Myocyte (in vitro differentiated cells): ENCODE measurements around the gene KHNYN. TPM values are rescaled to one million over a fixed set of nuclear protein-coding genes. Genes with fewer than 3 reads are reported as not detected.
A peak's percentile ranks its signal among the peaks of the same experiment; 100 is the strongest.

Experiments
- DNase-seq: peaks from one replicate; pipeline ENCODE4 v3.0.0-alpha.2; 2012; ENCODE audit warnings: low read depth
- total RNA-seq: library from RNA; depleted of rRNA; stranded (reverse); fragments of >200 nt; gene quantifications from 2 replicates; pipeline ENCODE4 v1.2.3, GENCODE V29; 2014

KHNYN gene
- total RNA-seq, 1 donor from 2014 or later: 28.0 TPM

DNA sequence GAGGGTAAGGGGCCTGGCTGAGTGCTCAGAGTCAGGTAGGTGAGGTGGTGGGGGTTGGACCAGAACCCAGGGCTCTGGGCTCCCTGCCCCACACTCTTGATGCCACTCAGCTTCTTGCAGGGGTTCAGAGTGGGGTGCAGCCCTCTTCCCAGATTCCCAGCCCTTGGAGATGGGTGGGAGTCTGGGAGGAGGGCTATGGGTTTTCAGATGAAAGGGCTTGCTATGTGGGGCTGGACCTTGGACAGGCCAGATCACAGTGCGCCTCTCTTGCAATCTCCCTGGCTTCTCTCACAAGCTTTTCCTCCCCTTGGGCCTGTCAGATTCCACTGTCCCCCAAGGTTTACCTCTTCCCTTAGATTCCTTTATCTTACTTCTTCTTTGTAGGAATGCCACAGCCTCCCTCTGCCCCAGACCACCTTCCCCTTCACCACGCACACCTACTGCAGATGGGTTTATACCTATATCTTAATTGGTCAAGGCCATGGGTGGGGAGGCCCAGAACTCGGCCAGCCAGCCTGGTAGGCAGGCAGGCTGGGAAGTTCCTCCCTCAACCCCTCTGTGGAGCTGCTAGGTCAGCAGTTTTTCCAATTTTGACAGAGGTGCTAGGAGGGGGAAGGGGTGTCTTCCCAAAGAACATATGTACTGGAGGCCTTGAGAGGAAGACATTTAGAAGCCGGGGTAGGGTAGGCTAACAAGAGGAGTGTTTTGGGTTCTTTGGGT is 29.6 kb upstream of the KHNYN start:
- no peak for DNase-seq

DNA sequence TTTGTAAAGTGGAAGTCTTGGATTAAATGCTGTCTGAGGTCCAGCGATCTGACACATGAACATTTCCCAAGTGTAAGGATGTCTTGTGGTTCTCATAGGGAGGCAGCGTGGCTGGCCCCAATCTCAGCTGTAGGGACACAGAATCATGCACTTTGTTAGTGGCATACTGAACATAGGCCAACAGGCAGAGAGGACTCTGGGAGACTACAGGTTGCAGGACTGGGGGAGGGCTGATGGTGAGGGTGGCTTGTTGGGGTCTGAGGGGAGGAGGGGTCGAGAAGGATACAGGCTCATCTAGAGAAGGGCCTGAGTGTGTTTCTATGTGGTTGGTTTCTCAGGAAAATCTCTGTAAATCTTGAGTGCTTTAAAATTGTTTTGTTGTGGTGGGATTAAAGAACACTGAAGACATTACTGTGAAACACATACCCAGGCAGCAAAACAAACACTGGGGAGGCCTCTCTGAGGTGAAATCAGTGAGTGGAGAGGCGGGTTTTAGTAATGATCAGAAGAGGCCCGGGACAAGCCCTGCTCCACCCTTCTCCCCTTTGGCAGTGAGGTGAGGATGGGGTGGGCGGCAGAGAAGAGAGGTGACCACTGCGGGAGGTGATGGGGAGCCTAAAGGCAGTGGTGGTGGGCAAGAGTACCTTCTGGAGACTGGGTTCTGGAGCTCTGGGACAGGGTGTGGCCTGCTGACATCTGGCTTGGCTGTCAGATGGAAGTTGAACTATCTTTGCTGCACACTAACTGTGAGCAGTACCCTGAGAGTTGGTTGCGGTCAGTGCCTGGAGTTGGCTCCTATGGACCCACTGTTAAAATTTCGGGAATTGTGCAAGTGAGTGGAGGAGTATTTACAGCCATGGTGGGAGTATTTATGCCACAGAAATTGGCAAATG is 27.7 kb upstream of the KHNYN start:
- DNase-seq: no peak

DNA sequence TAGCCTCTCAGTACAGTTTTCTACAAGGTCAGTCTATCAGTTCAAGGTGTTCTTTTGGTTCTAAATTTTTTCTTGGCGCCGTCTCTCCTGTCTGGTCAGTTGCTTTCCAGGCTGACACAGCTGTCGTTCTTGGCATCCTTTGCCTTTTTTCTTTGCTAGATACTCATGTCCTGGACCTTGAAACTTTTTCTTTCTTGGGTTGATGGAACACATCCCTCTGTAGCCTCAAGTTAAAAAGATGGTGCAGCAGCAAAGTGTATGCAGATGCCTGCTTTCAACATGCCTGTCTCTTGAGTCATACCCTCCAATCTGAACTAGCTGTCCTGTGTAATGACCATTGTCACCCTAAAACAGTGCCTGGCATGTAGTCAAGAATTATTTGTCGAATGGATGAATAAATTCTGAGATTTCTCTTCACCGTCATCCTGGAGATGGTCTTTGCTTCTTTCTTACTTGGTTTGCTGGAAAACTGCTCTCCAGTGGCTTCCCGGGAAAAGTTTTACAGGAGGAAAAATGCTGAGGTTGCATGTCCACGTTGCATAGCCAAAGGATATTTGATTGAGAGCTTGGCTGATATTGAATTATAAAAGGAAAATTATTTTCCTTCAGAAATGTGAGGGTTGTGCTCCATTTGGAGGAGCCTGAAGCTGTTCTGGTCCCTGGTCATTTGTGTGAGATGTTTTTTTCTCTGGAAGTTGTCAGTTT is 26.3 kb upstream of the KHNYN start:
- DNase-seq: peak; percentile 24

DNA sequence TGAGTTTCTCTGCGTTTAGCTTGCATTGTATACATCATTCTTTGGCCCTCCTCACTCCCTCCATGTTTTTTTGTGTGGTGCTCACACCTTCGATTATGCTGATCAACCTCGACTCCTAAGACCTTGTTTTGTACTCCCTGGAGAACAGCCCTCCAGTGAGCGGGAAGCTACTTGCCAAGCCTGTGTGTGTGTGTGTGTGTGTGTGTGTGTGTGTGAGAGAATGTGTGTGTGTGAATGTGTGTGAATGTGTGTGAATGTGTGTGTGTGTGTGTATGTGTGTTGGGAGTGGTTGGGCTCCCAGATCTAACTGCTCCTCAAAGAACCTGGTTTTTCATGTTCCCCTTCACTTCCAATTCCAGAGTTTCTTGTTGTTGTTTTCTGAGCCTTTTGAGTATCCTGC is 24.9 kb upstream of the KHNYN start:
- no peak for DNase-seq

DNA sequence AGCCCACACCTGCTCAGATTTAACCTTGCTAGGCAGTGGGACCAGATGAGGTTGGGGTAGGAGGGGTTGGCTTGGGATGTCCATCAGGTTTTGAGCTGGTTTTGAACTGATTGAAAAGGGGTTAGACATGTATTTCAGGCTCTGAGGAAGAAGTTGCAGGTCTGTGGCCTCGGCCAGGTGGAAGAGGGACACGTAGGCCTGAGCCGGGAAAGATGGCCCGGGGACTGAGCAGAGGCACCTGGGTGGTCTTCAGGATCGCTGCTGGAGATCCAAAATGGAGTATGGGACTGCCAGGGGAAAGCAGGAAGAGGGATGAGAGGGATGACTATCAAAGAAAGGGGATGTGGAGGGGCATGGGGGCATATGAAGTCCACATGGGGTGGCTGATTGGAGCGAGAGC is 23.3 kb upstream of the KHNYN start:
- DNase-seq: no peak

DNA sequence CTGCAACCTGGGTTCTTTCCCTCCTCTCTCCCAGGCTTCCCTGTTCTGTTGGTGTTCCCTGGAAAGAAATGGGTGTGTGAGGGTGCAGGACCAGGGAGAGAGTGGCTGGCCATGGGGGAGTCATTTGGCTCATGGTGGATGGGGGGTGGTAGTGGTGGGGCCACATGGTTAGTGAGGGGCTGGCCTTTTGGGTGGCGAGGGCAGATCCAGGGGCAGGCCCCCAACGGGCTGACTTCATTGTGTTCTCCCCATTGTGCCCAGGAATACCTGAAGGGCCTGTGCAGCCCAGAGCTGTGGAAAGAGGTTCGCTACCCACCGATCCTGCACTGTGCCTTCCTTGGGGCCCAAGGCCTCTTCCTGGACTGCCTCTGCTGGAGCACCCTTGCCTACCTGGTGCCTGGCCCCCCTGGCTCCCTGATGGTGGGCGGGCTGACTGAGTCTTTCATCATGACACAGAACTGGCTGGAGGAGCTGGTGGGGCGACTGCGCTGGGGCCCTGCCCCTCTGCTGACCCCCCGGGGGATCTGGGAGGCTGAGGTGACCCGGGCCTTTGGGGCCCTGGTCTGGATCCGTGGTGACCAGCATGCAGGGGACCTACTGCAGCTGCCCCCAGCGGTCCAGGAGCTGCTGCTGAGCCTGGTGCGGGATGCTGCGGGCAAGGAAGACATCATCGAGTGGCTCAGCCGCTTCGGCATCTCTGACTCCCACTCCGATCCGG is 22.0 kb upstream of the KHNYN start:
- DNase-seq: no peak

DNA sequence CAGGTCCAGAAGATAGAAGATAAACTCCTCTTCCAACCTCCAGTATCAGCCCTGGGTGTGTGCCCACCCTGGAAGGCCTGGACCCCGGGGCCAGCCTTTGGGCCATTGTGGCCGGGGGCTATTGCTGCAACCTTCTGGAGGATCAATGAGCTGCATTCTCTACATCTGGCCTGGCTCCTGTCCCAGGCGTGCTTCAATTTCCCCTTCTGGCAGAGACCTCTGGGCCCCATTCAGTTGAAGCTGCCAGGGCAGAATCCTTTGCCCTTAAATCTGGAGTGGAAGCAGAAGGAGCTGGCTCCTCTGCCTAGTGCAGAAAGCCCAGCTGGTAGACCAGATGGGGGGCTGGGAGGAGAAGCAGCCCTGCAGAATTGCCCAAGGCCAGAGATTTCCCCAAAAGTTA is 21.0 kb upstream of the KHNYN start:
- no peak for DNase-seq

DNA sequence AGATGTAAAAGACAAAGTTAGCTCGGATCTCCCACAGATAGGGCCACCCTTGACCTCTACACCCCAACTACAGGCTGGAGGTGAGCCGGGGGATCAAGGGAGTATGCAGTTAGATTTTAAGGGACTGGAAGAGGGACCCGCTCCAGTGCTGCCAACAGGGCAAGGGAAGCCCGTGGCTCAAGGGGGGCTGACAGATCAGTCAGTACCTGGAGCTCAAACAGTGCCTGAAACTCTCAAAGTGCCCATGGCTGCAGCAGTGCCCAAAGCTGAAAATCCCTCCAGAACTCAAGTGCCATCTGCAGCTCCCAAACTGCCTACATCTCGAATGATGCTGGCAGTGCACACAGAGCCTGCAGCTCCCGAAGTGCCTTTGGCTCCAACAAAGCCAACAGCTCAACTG is 20.6 kb upstream of the KHNYN start:
- DNase-seq: no peak

DNA sequence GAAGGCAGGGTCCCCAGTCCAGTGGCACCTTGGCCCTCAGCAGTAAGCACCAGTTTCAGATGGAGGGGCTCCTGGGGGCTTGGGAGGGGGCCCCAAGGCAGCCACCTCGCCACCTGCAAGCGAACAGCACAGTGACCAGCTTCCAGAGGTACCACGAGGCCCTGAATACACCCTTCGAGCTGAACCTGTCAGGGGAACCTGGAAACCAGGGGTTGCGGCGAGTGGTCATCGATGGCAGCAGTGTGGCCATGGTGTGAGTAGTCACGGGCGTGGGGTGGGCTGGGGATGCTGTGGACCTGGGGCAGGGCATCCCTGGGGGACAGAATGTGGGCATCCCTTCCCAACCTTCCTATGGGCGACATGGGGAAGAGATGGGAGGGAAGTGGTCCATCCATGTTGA is 19.8 kb upstream of the KHNYN start:
- DNase-seq: no peak

DNA sequence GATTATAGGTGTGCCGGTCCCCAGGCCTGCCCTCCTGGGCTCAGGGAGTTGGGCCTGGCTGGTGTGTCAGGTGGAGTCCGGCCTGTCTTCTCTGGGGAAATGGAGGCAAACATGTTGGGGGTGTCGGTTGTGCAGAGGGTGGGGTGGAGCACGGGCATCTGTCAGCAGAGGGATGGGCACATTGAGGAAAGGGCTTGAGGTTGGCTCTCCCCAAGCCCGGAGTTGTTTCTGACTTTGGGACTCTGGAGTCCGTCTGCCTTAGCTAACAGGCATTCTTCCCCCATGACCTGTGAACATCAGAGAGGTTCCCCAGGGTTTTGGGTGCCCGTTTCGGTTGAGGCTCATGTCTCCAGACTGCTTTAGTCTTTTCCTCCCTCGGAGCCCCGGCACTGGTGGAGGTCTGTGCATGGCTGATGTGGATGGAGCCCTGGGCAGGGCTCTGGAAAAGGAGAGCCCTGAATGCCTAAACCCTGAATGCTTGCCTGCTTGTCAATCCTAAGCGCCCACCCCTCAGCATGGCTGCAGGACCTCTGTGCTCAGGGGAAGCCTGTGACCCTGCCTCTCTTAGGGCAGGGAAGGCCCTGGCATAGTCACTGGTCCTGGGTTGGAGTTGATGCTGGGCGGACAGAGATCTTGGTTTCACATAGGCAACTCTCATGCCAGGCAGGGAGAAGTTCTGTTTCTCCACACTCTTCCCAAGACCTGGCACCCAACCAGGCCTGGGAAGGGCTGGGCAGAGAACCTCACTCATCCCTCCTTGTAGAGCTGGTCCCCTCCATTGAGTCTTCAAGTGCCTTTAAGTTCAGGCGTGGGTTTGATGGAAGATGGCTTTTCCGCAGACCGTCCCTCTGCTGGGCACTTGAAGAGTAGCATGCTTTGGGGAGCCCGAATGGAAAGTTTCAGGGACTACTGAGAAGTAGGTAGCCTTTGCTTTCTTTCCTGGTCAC is 18.0 kb upstream of the KHNYN start:
- DNase-seq: peak; percentile 59

DNA sequence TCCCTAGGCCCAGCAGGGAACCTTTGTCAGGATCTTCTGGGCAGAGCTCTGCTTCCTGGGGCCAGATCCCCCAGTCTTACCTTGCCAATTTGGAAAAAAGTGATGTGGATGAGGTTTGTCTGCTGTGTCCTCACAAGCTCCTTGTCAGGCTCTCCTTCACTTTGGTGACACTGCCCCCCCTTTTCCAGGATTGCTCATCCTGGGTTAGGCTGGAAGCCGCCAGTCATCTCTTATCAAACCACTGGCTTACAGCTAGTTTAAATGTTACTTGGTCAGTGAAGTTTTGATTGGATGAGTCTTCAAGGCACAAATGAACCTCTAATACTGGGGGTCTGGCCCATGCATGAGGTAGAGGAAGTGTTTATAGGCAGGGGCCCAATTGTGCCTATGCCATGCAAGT is 15.7 kb upstream of the KHNYN start:
- DNase-seq: no peak

DNA sequence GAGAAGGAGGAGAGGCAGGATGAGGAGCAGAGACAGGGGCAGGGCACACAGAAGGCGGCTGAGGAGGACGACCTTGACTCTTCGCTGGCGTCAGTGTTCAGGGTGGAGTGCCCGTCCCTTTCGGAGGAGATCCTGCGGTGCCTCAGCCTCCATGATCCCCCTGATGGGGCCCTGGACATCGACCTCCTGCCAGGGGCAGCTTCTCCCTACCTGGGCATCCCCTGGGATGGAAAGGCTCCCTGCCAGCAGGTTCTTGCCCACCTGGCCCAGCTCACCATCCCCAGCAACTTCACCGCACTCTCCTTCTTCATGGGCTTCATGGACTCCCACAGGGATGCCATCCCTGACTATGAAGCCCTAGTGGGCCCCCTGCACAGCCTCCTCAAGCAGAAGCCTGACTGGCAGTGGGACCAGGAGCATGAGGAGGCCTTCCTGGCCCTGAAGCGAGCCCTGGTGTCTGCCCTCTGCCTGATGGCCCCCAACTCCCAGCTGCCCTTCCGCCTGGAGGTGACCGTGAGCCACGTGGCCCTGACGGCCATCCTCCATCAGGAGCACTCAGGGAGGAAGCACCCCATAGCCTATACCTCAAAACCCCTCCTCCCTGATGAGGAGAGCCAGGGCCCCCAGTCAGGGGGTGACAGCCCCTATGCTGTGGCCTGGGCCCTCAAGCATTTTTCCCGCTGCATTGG is 14.9 kb upstream of the KHNYN start:
- DNase-seq: no peak

DNA sequence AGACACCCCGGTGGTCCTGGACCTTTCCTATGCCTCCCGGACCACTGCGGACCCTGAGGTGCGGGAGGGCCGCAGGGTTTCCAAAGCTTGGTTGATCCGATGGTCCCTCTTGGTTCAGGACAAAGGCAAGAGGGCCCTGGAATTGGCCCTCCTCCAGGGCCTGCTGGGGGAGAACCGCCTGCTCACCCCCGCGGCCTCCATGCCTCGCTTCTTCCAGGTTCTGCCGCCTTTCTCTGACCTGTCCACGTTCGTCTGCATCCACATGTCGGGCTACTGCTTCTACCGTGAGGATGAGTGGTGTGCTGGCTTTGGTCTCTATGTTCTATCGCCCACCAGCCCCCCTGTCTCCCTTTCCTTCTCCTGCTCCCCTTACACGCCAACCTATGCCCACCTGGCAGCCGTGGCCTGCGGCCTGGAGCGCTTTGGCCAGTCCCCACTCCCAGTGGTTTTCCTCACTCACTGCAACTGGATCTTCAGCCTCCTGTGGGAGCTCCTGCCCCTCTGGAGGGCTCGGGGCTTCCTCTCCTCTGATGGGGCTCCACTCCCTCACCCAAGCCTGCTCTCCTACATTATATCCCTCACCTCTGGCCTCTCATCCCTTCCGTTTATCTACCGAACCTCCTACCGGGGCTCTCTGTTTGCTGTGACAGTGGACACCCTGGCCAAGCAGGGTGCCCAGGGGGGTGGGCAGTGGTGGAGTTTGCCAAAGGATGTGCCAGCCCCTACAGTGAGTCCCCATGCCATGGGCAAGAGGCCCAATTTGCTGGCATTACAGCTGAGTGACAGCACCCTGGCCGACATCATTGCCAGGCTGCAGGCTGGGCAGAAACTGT is 14.1 kb upstream of the KHNYN start:
- no peak for DNase-seq

DNA sequence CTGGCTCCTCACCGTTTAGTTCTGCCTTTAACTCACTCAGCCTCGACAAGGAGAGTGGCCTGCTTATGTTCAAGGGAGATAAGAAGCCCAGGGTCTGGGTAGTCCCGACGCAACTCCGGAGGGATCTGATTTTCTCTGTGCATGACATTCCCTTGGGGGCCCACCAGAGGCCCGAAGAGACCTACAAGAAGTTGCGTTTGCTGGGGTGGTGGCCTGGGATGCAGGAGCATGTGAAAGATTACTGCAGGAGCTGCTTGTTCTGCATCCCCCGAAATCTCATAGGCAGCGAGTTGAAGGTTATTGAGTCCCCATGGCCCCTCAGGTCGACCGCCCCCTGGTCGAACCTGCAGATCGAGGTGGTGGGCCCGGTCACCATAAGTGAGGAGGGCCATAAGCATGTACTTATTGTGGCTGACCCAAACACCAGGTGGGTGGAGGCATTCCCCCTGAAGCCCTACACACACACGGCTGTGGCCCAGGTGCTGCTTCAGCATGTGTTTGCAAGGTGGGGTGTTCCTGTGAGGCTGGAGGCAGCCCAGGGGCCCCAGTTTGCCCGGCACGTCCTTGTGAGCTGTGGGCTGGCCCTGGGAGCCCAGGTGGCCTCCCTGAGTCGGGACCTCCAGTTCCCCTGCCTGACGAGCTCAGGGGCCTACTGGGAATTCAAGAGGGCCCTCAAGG is 13.4 kb upstream of the KHNYN start:
- DNase-seq: no peak

DNA sequence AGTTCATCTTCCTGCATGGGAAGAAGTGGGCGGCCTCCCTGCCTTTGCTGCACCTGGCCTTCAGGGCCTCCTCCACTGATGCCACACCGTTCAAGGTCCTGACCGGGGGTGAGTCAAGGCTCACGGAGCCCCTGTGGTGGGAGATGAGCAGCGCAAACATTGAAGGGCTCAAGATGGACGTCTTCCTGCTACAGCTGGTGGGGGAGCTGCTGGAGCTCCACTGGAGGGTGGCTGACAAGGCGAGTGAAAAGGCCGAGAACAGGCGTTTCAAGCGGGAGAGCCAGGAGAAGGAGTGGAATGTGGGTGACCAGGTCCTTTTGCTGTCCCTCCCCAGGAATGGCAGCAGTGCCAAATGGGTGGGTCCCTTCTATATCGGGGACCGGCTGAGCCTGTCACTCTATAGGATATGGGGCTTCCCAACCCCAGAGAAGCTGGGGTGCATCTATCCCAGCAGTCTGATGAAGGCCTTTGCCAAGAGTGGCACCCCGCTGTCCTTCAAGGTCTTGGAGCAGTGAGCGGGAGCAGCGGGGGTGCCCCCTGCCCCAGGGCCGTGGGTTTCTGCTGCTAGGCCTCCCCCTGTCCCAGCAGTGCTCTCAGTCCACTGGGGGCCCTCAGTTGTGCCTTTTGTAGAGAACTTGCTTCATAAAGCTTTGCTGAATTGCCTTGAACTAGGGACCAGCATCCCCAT is 12.7 kb upstream of the KHNYN start:
- DNase-seq: no peak

DNA sequence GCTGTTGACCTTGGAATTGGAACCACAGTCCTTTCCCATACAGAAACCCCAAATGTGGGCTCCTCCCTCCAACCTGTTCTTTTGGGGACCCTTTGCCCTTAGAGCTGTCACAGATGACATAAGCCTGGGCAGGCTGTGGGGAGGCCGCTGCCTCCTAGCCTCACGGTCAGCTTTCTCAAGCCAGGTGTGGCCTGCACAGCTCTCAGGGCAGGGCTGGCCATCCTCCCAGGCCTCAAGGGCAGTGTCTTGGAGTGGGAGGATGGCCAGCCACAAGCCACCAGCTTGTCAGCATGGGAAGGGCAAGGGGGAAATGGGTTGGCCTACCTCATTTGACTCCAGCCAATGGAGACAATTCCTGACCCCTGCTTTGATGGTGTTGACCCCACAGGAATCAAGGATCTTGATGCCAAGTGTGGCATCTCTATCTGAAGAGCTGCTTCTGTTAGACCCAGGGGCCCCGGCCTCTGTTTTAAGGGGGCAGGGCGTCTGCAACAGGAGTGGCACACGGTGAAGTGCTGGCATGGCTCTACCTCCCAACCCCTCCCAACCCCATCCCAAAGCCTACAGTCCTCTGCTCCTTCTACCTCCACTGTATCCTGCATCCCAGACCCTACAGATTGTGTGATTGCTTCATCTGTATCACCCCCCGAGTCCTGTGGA is 11.8 kb upstream of the KHNYN start:
- DNase-seq: peak; percentile 23

DNA sequence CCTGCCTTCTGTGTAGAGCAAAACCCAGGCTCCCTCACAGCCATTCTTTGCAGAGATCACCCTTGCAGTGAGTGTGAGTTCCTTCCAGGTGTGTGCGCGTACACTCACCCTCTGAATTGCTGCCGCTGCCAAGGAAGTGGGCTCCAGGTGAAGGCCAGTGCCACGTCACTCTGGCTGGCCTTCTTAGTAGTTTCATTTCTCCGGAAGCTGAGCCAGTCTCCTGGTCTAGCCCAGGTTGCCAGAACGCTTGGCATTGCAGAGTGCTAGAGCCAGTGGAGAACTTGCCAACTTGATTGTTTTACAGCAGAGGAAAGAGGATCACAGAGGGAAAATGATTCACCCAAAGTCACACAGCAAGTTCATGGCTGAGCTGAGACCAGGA is 11.3 kb upstream of the KHNYN start:
- no peak for DNase-seq
